HCT116 (cell line): Measurements from ENCODE around the gene UQCRQ. TPM values are rescaled to one million over a fixed set of nuclear protein-coding genes. Genes with fewer than 3 reads are reported as not detected.

Experiments used
- ATAC-seq: fragments of 200-7000 bp; cut with Tn5 transposase; 2 replicates; pipeline ENCODE4 v1.9.1; 2020; ENCODE audit warnings: mild to moderate bottlenecking, moderate library complexity
- BruUV-seq: library from RNA; stranded (reverse); fragments of 400-500 nt; replicated peaks from 2 replicates; lab custom pipeline; 2021; lab: Mats Ljungman, UMichigan
- CTCF ChIA-PET: fragments of 300-600 bp; sonication (Branson Sonifier 250); formaldehyde crosslinking; loops from one replicate; lab custom pipeline; 2021; ENCODE audit warnings: antibody characterized with exemption; lab: Charles Lee
- POLR2A ChIA-PET: fragments of 300-600, 350-600 bp; sonication (Branson Sonifier 250); formaldehyde crosslinking; loops from one replicate; lab custom pipeline; 2021; ENCODE audit warnings: antibody characterized with exemption; lab: Charles Lee
- RAD21 ChIA-PET, 2 experiments: fragments of 300-600 bp; sonication (Branson Sonifier 250); formaldehyde crosslinking; loops; one replicate each; lab custom pipeline; 2023; ENCODE audit warnings: low total read pairs in 2 of 2; ENCODE audit not compliant: uncharacterized antibody in 2 of 2, unreplicated experiment in 2 of 2, low non-redundant PET in 1 of 2; lab: Charles Lee
- DNase-seq: peaks from one replicate; pipeline ENCODE4 v3.0.0-alpha.2; 2010; ENCODE audit warnings: low read depth, low spot score
- H2AFZ ChIP-seq: fragments of 200-600 bp; shearing (Covaris generic), sonication (generic); 2 replicates; pipeline ENCODE4 v1.6.1; 2017; ENCODE audit warnings: low read depth, mixed run types, mixed read lengths, antibody characterized with exemption, low read length; ENCODE audit not compliant: poor library complexity, severe bottlenecking
- H3K27ac ChIP-seq: 2 replicates; pipeline ENCODE4 v1.5.1; 2012; ENCODE audit warnings: low read depth, low read length
- H3K27me3 ChIP-seq: fragments of 200-600 bp; sonication (generic); 2 replicates; pipeline ENCODE4 v1.6.1; 2016; ENCODE audit warnings: mixed run types, low read length, mixed read lengths; ENCODE audit not compliant: insufficient read depth
- H3K36me3 ChIP-seq, 2 experiments: fragments of 200-500 bp in 1 of 2; fragments of 200-600 bp in 1 of 2; sonication (Bioruptor generic) in 1 of 2; sonication (generic) in 1 of 2; 2 replicates each; pipeline versions ENCODE4 v1.5.1 to v1.6.1; 2014 to 2016; ENCODE audit warnings: low read length in 2 of 2, inconsistent platforms in 1 of 2, mixed read lengths in 1 of 2, mixed run types in 1 of 2; ENCODE audit not compliant: insufficient read depth in 2 of 2, control insufficient read depth in 1 of 2
- H3K4me1 ChIP-seq, 2 experiments: fragments of 200-600 bp in 1 of 2; sonication (generic) in 1 of 2; 2 replicates each; pipeline versions ENCODE4 v1.5.1 to v1.6.1; 2012 to 2017; ENCODE audit warnings: low read length in 2 of 2, inconsistent platforms in 1 of 2, mild to moderate bottlenecking in 1 of 2, mixed read lengths in 1 of 2, mixed run types in 1 of 2, moderate library complexity in 1 of 2; ENCODE audit not compliant: insufficient read depth in 2 of 2, control insufficient read depth in 1 of 2
- H3K4me2 ChIP-seq: fragments of 200-600 bp; sonication (generic); 2 replicates; pipeline ENCODE4 v1.6.1; 2017; ENCODE audit warnings: mixed run types, low read length, mixed read lengths
- H3K4me3 ChIP-seq, 2 experiments: fragments of 200-600 bp in 1 of 2; sonication (generic) in 1 of 2; replicated peaks in 1 of 2; 2 replicates each; pipeline ENCODE4 v1.5.1; 2011 to 2016; ENCODE audit warnings: low read length in 2 of 2, control low read depth in 1 of 2, low read depth in 1 of 2, mild to moderate bottlenecking in 1 of 2, mixed read lengths in 1 of 2, mixed run types in 1 of 2
- H3K79me2 ChIP-seq: fragments of 200-600 bp; sonication (generic); 2 replicates; pipeline ENCODE4 v1.6.1; 2017; ENCODE audit warnings: mild to moderate bottlenecking, mixed run types, low read length, moderate library complexity, mixed read lengths; ENCODE audit not compliant: insufficient read depth
- H3K9ac ChIP-seq: fragments of 200-600 bp; sonication (generic); 2 replicates; pipeline ENCODE4 v1.6.1; 2016; ENCODE audit warnings: low read length, mixed read lengths
- H3K9me2 ChIP-seq: fragments of 200-600 bp; sonication (generic), shearing (Covaris generic); 2 replicates; pipeline ENCODE4 v1.6.1; 2017; ENCODE audit warnings: mixed run types, mild to moderate bottlenecking, moderate library complexity; ENCODE audit not compliant: insufficient read depth
- H3K9me3 ChIP-seq, 2 experiments: fragments of 200-500 bp in 1 of 2; fragments of 200-600 bp in 1 of 2; sonication (Bioruptor generic) in 1 of 2; sonication (generic) in 1 of 2; 2 replicates each; pipeline ENCODE4 v1.6.1; 2014 to 2017; ENCODE audit warnings: low read length in 2 of 2, mixed read lengths in 2 of 2, inconsistent platforms in 1 of 2, low read depth in 1 of 2, mild to moderate bottlenecking in 1 of 2, mixed run types in 1 of 2, moderate library complexity in 1 of 2; ENCODE audit not compliant: control insufficient read depth in 1 of 2, insufficient read depth in 1 of 2
- H4K20me1 ChIP-seq: fragments of 200-600 bp; sonication (generic), shearing (Covaris generic); 2 replicates; pipeline ENCODE4 v1.6.1; 2017; ENCODE audit warnings: mixed run types, mild to moderate bottlenecking, moderate library complexity; ENCODE audit not compliant: insufficient read depth
- CEBPB ChIP-seq: IDR thresholded peaks from 2 replicates; pipeline ENCODE4 v1.6.1; 2012; ENCODE audit warnings: low read depth
- EGR1 ChIP-seq: IDR thresholded peaks from 2 replicates; pipeline ENCODE4 v1.6.1; 2012; ENCODE audit warnings: low read depth
- ELF1 ChIP-seq: IDR thresholded peaks from 2 replicates; pipeline ENCODE4 v1.6.1; 2012; ENCODE audit warnings: low read depth, borderline replicate concordance
- EZH2 ChIP-seq: fragments of 200-600 bp; sonication (generic); IDR thresholded peaks from 2 replicates; pipeline ENCODE4 v1.6.1; 2017; ENCODE audit warnings: antibody characterized with exemption, mixed run types
- EZH2phosphoT487 ChIP-seq: fragments of 200-600 bp; IDR thresholded peaks from 2 replicates; pipeline ENCODE4 v1.6.1; 2018; ENCODE audit warnings: antibody characterized with exemption, borderline replicate concordance
- FOSL1 ChIP-seq: IDR thresholded peaks from 2 replicates; pipeline ENCODE4 v1.6.1; 2012; ENCODE audit warnings: low read depth
- POLR2A ChIP-seq: IDR thresholded peaks from 2 replicates; pipeline ENCODE4 v1.7.0; 2011; ENCODE audit warnings: borderline replicate concordance; ENCODE audit not compliant: insufficient read depth, insufficient read length; ENCODE audit errors: extremely low read depth
- POLR2AphosphoS5 ChIP-seq: IDR thresholded peaks from 2 replicates; pipeline ENCODE4 v1.6.1; 2011; ENCODE audit warnings: mild to moderate bottlenecking, low read depth, low read length, moderate library complexity
- RAD21 ChIP-seq: IDR thresholded peaks from 2 replicates; pipeline ENCODE4 v1.6.1; 2012; ENCODE audit warnings: low read depth, mild to moderate bottlenecking
- SIN3A ChIP-seq: IDR thresholded peaks from 2 replicates; pipeline ENCODE4 v1.6.1; 2012; ENCODE audit warnings: low read depth
- SP1 ChIP-seq: IDR thresholded peaks from 2 replicates; pipeline ENCODE4 v1.6.1; 2012; ENCODE audit warnings: low read depth
- SRF ChIP-seq: IDR thresholded peaks from 2 replicates; pipeline ENCODE4 v1.6.1; 2012; ENCODE audit warnings: low read depth
- YY1 ChIP-seq: IDR thresholded peaks from 2 replicates; pipeline ENCODE4 v1.6.1; 2011; ENCODE audit warnings: low read length, low read depth, moderate library complexity, mild to moderate bottlenecking; ENCODE audit not compliant: insufficient replicate concordance; ENCODE audit errors: extremely low read depth
- ZFX ChIP-seq: fragments of 450-650 bp; IDR thresholded peaks from 2 replicates; pipeline ENCODE4 v1.6.1; 2017
- ZNF274 ChIP-seq: fragments of 200-500 bp; sonication (Bioruptor generic); IDR thresholded peaks from 2 replicates; pipeline ENCODE4 v1.6.1; 2014; ENCODE audit warnings: mild to moderate bottlenecking, low read depth, low read length, inconsistent platforms
- intact Hi-C: fragments of 100-400 bp; cut with micrococcal nuclease; formaldehyde crosslinking; loops from 2 replicates; pipeline ENCODE4 v1.10.0; 2022
- total RNA-seq: library from RNA; stranded (reverse); gene quantifications from one replicate; pipeline ENCODE4 v1.2.1, GENCODE V29; 2021; ENCODE audit not compliant: unreplicated experiment
- TF ChIP-seq, protein P1 (sequence below): IDR thresholded peaks from 2 replicates; pipeline ENCODE4 v1.6.1; 2011; ENCODE audit warnings: mild to moderate bottlenecking, low read length, moderate library complexity; ENCODE audit not compliant: insufficient replicate concordance; ENCODE audit errors: extremely low read depth
- TF ChIP-seq, protein P2 (sequence below): IDR thresholded peaks from 2 replicates; pipeline ENCODE4 v1.6.1; 2012; ENCODE audit warnings: low read depth
- TF ChIP-seq, protein P3 (sequence below): IDR thresholded peaks from 2 replicates; pipeline ENCODE4 v1.6.1; 2012
- TF ChIP-seq, protein P4 (sequence below): IDR thresholded peaks from 2 replicates; pipeline ENCODE4 v1.6.1; 2012

UQCRQ gene
- total RNA-seq, 1 experiment from 2014 or later = 528 TPM

DNA sequence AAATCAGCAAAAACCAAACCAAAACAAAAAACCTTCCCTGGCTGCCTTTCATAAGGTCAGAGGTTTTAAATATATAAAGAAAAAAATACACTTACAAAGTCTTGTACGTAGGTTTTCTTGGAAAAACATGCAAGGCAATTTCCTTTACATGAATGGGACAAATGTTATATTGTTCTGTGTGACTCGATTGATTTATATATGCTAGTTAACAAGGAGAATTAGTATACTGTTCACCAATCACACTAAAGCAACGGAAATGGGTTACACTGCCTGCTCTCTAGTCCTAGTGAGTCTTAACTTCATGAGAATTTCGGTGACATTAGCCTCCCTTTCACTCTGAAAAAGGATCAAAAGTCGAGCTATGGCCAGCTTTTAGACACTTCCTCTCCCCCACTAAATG, 5.7 kb upstream of the UQCRQ start:
- CTCF ChIA-PET = no interaction called here
- intact Hi-C loops = no loop called here

More for the DNA sequence above, 5.7 kb upstream of the UQCRQ start:
- TF ChIP-seq, protein P1, sequence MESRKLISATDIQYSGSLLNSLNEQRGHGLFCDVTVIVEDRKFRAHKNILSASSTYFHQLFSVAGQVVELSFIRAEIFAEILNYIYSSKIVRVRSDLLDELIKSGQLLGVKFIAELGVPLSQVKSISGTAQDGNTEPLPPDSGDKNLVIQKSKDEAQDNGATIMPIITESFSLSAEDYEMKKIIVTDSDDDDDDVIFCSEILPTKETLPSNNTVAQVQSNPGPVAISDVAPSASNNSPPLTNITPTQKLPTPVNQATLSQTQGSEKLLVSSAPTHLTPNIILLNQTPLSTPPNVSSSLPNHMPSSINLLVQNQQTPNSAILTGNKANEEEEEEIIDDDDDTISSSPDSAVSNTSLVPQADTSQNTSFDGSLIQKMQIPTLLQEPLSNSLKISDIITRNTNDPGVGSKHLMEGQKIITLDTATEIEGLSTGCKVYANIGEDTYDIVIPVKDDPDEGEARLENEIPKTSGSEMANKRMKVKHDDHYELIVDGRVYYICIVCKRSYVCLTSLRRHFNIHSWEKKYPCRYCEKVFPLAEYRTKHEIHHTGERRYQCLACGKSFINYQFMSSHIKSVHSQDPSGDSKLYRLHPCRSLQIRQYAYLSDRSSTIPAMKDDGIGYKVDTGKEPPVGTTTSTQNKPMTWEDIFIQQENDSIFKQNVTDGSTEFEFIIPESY = no peak
- no peak for TF ChIP-seq EZH2
- TF ChIP-seq CEBPB = no peak
- no peak for TF ChIP-seq FOSL1
- TF ChIP-seq YY1 = no peak
- no peak for TF ChIP-seq SP1
- no peak for TF ChIP-seq SRF
- no peak for TF ChIP-seq EZH2phosphoT487
- TF ChIP-seq, protein P2, sequence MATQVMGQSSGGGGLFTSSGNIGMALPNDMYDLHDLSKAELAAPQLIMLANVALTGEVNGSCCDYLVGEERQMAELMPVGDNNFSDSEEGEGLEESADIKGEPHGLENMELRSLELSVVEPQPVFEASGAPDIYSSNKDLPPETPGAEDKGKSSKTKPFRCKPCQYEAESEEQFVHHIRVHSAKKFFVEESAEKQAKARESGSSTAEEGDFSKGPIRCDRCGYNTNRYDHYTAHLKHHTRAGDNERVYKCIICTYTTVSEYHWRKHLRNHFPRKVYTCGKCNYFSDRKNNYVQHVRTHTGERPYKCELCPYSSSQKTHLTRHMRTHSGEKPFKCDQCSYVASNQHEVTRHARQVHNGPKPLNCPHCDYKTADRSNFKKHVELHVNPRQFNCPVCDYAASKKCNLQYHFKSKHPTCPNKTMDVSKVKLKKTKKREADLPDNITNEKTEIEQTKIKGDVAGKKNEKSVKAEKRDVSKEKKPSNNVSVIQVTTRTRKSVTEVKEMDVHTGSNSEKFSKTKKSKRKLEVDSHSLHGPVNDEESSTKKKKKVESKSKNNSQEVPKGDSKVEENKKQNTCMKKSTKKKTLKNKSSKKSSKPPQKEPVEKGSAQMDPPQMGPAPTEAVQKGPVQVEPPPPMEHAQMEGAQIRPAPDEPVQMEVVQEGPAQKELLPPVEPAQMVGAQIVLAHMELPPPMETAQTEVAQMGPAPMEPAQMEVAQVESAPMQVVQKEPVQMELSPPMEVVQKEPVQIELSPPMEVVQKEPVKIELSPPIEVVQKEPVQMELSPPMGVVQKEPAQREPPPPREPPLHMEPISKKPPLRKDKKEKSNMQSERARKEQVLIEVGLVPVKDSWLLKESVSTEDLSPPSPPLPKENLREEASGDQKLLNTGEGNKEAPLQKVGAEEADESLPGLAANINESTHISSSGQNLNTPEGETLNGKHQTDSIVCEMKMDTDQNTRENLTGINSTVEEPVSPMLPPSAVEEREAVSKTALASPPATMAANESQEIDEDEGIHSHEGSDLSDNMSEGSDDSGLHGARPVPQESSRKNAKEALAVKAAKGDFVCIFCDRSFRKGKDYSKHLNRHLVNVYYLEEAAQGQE = no peak
- TF ChIP-seq, protein P3, sequence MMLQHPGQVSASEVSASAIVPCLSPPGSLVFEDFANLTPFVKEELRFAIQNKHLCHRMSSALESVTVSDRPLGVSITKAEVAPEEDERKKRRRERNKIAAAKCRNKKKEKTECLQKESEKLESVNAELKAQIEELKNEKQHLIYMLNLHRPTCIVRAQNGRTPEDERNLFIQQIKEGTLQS = no peak
- TF ChIP-seq SIN3A = no peak
- no peak for TF ChIP-seq RAD21
- TF ChIP-seq POLR2A = no peak
- TF ChIP-seq ELF1 = no peak
- no peak for TF ChIP-seq ZNF274
- no peak for TF ChIP-seq ZFX
- no peak for TF ChIP-seq POLR2AphosphoS5
- TF ChIP-seq, protein P4, sequence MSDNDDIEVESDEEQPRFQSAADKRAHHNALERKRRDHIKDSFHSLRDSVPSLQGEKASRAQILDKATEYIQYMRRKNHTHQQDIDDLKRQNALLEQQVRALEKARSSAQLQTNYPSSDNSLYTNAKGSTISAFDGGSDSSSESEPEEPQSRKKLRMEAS = no peak
- no peak for TF ChIP-seq EGR1
- Histone ChIP-seq H4K20me1 (no peaks in the 10 kb centered on the region), H3K9ac (no peak overlapping the region), H3K27ac (no peak overlapping the region), H3K4me1 (peaks cover 0 to 4% of the 10 kb centered on the region in 2 experiments; a peak in 2 of 4 replicates), H3K9me2 (no peaks in the 10 kb centered on the region), H3K4me2 (no peak overlapping the region), H2AFZ (no peak overlapping the region), H3K4me3 (no peak overlapping the region), H3K36me3 (no peaks in the 10 kb centered on the region), H3K79me2 (no peaks in the 10 kb centered on the region), H3K9me3 (no peaks in the 10 kb centered on the region), H3K27me3 (no peaks in the 10 kb centered on the region)
- DNase-seq (no peak), ATAC-seq (no peak)
- POLR2A ChIA-PET = no interaction called here
- no TSS peak for BruUV-seq
- RAD21 ChIA-PET = no interaction called here
